Thyroid gland (tissue), 4 donors: ENCODE measurements around the gene ZC3H7A. TPM values are rescaled to one million over a fixed set of nuclear protein-coding genes. Genes with fewer than 3 reads are reported as not detected.

ENCODE experiments used
- DNase-seq, 2 donors: peaks; one replicate each; pipeline ENCODE4 v3.0.0-alpha.2; 2019
- H3K27ac ChIP-seq, 3 donors: fragments of 200-600 bp; sonication (generic); 1 replicate in 2 of 3; 2 replicates in 1 of 3; pipeline ENCODE4 v1.5.1; 2016 to 2019; ENCODE audit warnings: mild to moderate bottlenecking in 1 of 3, moderate library complexity in 1 of 3
- H3K27me3 ChIP-seq: fragments of 200-600 bp; sonication (generic); one replicate; pipeline ENCODE4 v1.5.1; 2019
- H3K36me3 ChIP-seq, 2 donors: fragments of 200-600 bp; sonication (generic); one replicate each; pipeline ENCODE4 v1.5.1; 2016 to 2019
- H3K4me1 ChIP-seq, 2 donors: fragments of 200-600 bp; sonication (generic); one replicate each; pipeline ENCODE4 v1.5.1; 2017 to 2019
- H3K4me3 ChIP-seq, 3 donors: fragments of 200-600 bp; sonication (generic); replicated peaks in 1 of 3; 1 replicate in 2 of 3; 2 replicates in 1 of 3; pipeline ENCODE4 v1.5.1; 2016; ENCODE audit warnings: mild to moderate bottlenecking in 1 of 3
- H3K9me3 ChIP-seq: fragments of 200-600 bp; sonication (generic); one replicate; pipeline ENCODE4 v1.5.1; 2017
- CTCF ChIP-seq, 6 experiments: fragments of 200-600 bp in 3 of 6; fragments of 450-650 bp in 3 of 6; sonication (generic) in 3 of 6; IDR thresholded peaks; one replicate each; pipeline ENCODE4 v1.5.1; 2016 to 2019; ENCODE audit warnings: antibody characterized with exemption in 6 of 6, mild to moderate bottlenecking in 2 of 6, inconsistent platforms in 1 of 6, moderate library complexity in 1 of 6
- POLR2A ChIP-seq, 2 donors: fragments of 450-650 bp; IDR thresholded peaks; one replicate each; pipeline ENCODE4 v1.6.1; 2017; ENCODE audit warnings: antibody characterized with exemption in 2 of 2, mild to moderate bottlenecking in 2 of 2, moderate library complexity in 1 of 2
- WGBS, 2 donors: methylation state at CpG; one replicate each; pipeline ENCODE4 v1.1.5; 2017; 5-methylcytosine and 5-hydroxymethylcytosine counted together
- intact Hi-C: fragments of 100-400 bp; cut with DNase I; formaldehyde crosslinking; loops from one replicate; pipeline ENCODE4 v1.15.1; 2023
- total RNA-seq, 4 donors: library from RNA; depleted of rRNA; stranded (reverse); fragments of >200 nt; gene quantifications; one replicate each; pipeline ENCODE4 v1.2.3, GENCODE V29; 2016

The ZC3H7A gene
- total RNA-seq, 4 donors from 2014 or later: 48.9 to 105 (median 62.7) TPM

GRCh38 chr16:11780991-11781680, 15.9 kb downstream of the ZC3H7A start:
- no peaks in the 10 kb centered on the region for H3K27me3 ChIP-seq
- peaks cover 42 to 45% of the 10 kb centered on the region in 2 donors for H3K4me1 ChIP-seq
- DNase-seq: no peak
- peak overlapping the region in 2 of 3 donors; percentile 97 to 98 for H3K27ac ChIP-seq
- WGBS, 2 donors: 88 to 94% methylated on average over 4 of the region's 4 CpGs
- intact Hi-C loops: no loop called here
- peaks cover 5 to 19% of the 10 kb centered on the region in 2 donors for H3K36me3 ChIP-seq
- no peak for TF ChIP-seq POLR2A (IDR thresholded peaks at IDR 0.05)
- no peak for TF ChIP-seq CTCF (IDR thresholded peaks at IDR 0.05)
- no peak overlapping the region for H3K4me3 ChIP-seq
- H3K9me3 ChIP-seq: no peaks in the 10 kb centered on the region

- TF ChIP-seq CTCF (IDR thresholded peaks at IDR 0.05) (no peak), POLR2A (IDR thresholded peaks at IDR 0.05) (no peak)
- no peak overlapping the region for H3K4me3 ChIP-seq
- 97 to 98% methylated on average over 7 of the region's 7 CpGs for WGBS, 2 donors
- no peak overlapping the region for H3K27ac ChIP-seq
- peaks cover 21 to 39% of the 10 kb centered on the region in 2 donors for H3K36me3 ChIP-seq
- peaks cover 31 to 34% of the 10 kb centered on the region in 2 donors for H3K4me1 ChIP-seq
- H3K27me3 ChIP-seq: no peaks in the 10 kb centered on the region
- DNase-seq: no peak
- intact Hi-C loops: no loop called here
- no peaks in the 10 kb centered on the region for H3K9me3 ChIP-seq
These were observed 18.0 kb downstream of the ZC3H7A start for GRCh38 chr16:11779074-11779473.

- TF ChIP-seq CTCF (IDR thresholded peaks at IDR 0.05): no peak
- TF ChIP-seq POLR2A (IDR thresholded peaks at IDR 0.05): no peak
- Histone ChIP-seq H3K36me3 (peaks cover 59 to 83% of the 10 kb centered on the region in 2 donors), H3K4me1 (no peaks in the 10 kb centered on the region), H3K27ac (no peak overlapping the region), H3K27me3 (no peaks in the 10 kb centered on the region), H3K4me3 (no peak overlapping the region), H3K9me3 (no peaks in the 10 kb centered on the region)
- no peak for DNase-seq
- intact Hi-C loops: no loop called here
- WGBS, 2 donors: 78 to 94% methylated on average over 3 of the region's 3 CpGs
These were observed 22.9 kb downstream of the ZC3H7A start for GRCh38 chr16:11774065-11774626.

DNA sequence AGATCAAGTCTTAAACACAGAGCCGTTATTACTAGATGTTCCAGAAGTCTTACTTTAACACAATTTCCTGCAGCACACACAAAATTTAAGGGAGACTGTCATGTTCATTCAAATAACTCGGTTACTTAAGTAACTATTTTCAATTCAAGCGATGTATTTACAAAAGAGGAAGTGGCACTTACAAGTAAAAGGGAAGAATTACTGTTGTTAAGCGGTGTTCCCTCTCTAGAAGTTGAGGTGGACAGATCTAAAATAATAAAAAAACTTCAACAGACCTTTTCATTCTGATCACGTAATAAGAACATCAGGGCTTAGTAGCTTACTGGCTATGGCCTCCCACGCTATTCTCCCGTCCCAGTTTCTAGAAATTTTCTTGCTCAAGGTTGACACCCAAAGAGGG, 28.2 kb downstream of the ZC3H7A start:
- 87 to 89% methylated on average over 7 of the region's 7 CpGs for WGBS, 2 donors
- intact Hi-C loops: no loop called here
- TF ChIP-seq POLR2A (IDR thresholded peaks at IDR 0.05): no peak
- no peak for TF ChIP-seq CTCF (IDR thresholded peaks at IDR 0.05)
- Histone ChIP-seq H3K4me1 (peaks cover 0 to 5% of the 10 kb centered on the region in 2 donors), H3K4me3 (no peak overlapping the region), H3K27ac (no peak overlapping the region), H3K27me3 (no peaks in the 10 kb centered on the region), H3K36me3 (peaks cover 78 to 79% of the 10 kb centered on the region in 2 donors), H3K9me3 (no peaks in the 10 kb centered on the region)
- DNase-seq: no peak

DNA sequence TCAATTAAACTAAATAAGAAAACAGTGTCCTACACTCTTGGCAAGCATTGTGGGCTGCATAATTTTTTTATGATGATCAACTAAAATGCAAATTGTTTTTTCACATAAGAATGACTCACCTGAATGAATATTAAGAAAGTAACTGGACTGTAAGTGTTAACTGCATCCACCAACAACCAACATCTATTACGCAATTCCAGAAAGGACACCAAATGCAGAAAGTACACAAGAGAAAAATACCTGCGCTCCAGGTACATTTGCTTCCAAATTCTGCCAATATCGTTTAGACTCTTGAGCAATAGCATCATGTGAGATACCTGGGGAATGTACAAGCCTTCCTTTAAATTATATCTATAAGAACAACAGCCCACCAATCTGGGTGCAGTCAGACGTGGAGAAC, 34.6 kb downstream of the ZC3H7A start:
- no peaks in the 10 kb centered on the region for H3K9me3 ChIP-seq
- H3K4me1 ChIP-seq: peaks cover 16 to 22% of the 10 kb centered on the region in 2 donors
- H3K27ac ChIP-seq: no peak overlapping the region
- H3K4me3 ChIP-seq: no peak overlapping the region
- WGBS, 2 donors: 83 to 90% methylated on average over 4 of the region's 4 CpGs
- H3K27me3 ChIP-seq: no peaks in the 10 kb centered on the region
- DNase-seq: no peak
- H3K36me3 ChIP-seq: peaks cover 41 to 48% of the 10 kb centered on the region in 2 donors
- intact Hi-C loops: no loop called here
- no peak for TF ChIP-seq CTCF (IDR thresholded peaks at IDR 0.05)
- TF ChIP-seq POLR2A (IDR thresholded peaks at IDR 0.05): no peak
